HG02943 (cell line): ENCODE results near the gene LPAR5.

Source experiments
- ATAC-seq: cut with Tn5 transposase; IDR thresholded peaks from one replicate; pipeline ENCODE4 v1.9.1; 2021; ENCODE audit warnings: mild to moderate bottlenecking, low read depth, moderate library complexity; ENCODE audit not compliant: unreplicated experiment

The LPAR5 gene

GRCh38 chr12:6635856-6636531 lies at the start of gene LPAR5:
TSS of gene LPAR5 (minus strand) at chr12:6635959. CDS start at chr12:6621248, 14,711 bp downstream.
- ATAC-seq, result no peak

GRCh38 chr12:6684609-6685008 lies 48.9 kb upstream of the LPAR5 start:
- no peak for ATAC-seq

GRCh38 chr12:6676962-6677361 lies 41.2 kb upstream of the LPAR5 start:
- no peak for ATAC-seq

- ATAC-seq, result no peak
Observed at GRCh38 chr12:6672143-6672542, 36.4 kb upstream of the LPAR5 start.

- ATAC-seq, result no peak
Observed at GRCh38 chr12:6667559-6668210, 31.9 kb upstream of the LPAR5 start.

- no peak for ATAC-seq
Observed at GRCh38 chr12:6666211-6666610, 30.5 kb upstream of the LPAR5 start.

- ATAC-seq, result no peak
Observed at GRCh38 chr12:6664902-6665301, 29.1 kb upstream of the LPAR5 start.

GRCh38 chr12:6662906-6663742 lies 27.4 kb upstream of the LPAR5 start, which contains the start of gene ING4:
TSS of gene ING4 (minus strand) at chr12:6663119. CDS start at chr12:6663101, 18 bp downstream.
- peak; percentile 95 for ATAC-seq

GRCh38 chr12:6662602-6662905 lies 26.8 kb upstream of the LPAR5 start:
- no peak for ATAC-seq

- ATAC-seq, result no peak
Observed at GRCh38 chr12:6653987-6654386, 18.2 kb upstream of the LPAR5 start.

GRCh38 chr12:6653342-6653741 lies 17.6 kb upstream of the LPAR5 start:
- ATAC-seq, result no peak

- ATAC-seq, result no peak
Observed at GRCh38 chr12:6652391-6652790, 16.6 kb upstream of the LPAR5 start.

- no peak for ATAC-seq
Observed at GRCh38 chr12:6650832-6651231, 15.1 kb upstream of the LPAR5 start.

- no peak for ATAC-seq
Observed at GRCh38 chr12:6647083-6647604, 11.4 kb upstream of the LPAR5 start, which contains the start of gene ACRBP. TSS of gene ACRBP (minus strand) at chr12:6647432. CDS start at chr12:6647366, 66 bp downstream.

- no peak for ATAC-seq
Observed at GRCh38 chr12:6646276-6647082, 10.7 kb upstream of the LPAR5 start.

- ATAC-seq, result no peak
Observed at GRCh38 chr12:6644903-6645302, 9.1 kb upstream of the LPAR5 start.

- no peak for ATAC-seq
Observed at GRCh38 chr12:6644257-6644596, 8.5 kb upstream of the LPAR5 start.

- no peak for ATAC-seq
Observed at GRCh38 chr12:6643569-6644256, 8.0 kb upstream of the LPAR5 start.

GRCh38 chr12:6641131-6641530 lies 5.4 kb upstream of the LPAR5 start:
- no peak for ATAC-seq

- ATAC-seq, result no peak
Observed at GRCh38 chr12:6640497-6640896, 4.7 kb upstream of the LPAR5 start.
